ENCODE results near the gene OR9A4.

Gene OR9A4

DNA sequence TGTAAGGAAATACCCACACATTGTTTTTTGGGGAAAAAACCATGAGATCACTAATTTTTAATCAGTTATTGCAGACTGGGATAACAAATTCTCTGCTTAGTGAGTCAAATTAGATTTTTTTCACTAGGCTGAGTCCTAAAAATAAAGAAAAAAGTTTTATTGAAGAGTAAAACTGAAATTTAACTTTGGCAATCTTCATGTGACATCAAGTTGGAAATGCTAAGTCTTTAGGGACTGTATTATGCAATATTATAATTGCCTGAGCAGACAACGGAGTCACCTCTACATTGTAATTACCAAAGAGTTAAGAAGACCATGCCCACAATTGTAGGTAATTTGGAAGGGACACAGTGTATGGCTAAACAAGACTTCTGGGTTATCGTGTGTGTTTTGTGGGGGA is 32.8 kb downstream of the OR9A4 start:
- no peak for DNase-seq

DNA sequence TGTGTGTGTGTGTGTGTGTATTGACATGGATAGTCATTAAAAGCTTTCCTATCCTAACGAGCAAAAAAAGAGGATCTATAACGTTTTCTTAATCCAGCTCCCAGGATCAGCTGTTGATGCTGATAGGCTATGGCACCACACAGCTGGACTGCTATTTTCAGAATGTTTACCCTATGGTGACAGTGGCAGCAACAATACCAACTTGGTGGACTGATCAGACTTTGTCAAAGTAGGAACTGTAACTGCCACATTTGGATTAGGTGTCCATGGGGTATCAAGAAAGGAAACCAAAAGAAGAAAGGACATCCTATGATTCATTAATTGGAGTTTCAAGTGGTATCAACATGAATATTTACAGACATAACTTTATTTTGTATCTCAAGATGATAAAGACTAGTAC is 33.3 kb downstream of the OR9A4 start:
- DNase-seq: no peak

DNA sequence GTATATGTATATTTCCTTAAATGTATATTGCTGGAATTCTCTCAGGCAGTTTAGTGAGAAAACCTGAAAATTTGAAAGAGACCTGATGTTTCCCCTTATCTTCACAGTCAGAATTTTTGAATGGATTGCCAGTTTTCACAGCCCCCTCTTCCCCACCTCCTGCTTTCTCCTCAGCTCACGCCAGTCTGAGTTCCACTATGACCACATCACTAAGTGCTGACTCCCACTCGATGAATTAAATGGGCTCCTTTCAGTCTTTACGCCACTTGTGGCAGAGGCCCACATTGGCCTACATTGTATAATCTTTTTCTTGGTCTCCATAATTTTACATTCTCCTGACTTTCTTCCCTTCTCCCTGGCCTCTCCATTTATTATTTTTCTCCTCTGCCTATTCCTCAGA is 33.7 kb downstream of the OR9A4 start:
- DNase-seq: no peak

DNA sequence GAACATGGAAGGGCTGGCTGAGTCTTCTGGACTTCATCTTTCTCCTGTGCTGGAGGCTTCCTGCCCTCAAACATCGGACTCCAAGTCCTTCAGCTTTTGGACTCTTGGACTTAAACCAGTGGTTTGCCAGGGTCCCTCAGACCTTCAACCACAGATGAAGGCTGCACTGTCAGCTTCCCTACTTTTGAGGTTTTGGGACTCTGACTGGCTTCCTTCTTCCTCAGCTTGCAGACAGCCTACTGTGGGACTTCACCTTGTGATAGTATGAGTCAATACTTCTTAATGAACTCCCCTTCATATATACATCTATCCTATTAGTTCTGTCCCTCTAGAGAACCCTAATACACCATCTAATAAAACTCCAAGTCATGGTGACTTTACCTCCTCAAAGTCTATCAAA is 34.6 kb downstream of the OR9A4 start:
- DNase-seq: no peak

DNA sequence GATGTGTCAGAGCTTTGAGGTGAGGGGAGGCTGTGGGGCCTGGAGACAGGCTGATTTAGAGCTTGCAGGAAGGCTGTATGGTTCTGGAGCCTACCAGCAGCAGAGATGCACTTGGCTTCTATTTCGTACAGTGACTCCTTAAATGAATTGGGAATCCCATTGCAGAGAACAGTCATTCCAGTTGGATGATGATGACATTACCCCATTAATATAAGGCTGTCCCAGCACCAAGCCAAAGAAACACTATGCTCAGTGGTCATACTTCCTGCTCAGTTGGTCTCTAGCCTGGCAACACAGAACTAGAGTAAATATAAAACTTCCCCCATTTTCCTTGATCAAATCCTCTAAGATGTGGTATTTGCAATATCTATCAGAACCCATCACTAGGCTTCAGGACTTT is 36.3 kb downstream of the OR9A4 start:
- no peak for DNase-seq

DNA sequence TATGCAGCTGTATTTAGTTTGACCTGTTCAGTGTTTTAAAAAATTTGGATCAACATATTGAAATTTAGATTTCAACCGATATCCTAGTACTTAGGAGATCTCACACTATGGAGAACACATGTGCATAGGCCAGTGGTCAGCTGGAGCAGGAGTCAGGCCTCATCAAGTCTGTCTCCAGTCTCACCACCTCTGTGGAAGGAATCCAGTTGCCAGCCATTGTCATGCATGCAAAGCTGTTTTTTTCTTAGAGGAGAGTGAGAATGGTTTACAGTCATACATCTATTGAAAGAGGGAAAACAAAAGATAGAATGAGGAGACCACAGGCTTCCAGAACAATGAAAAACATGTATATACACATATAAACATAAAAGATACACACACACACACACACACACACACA is 38.1 kb downstream of the OR9A4 start:
- no peak for DNase-seq

DNA sequence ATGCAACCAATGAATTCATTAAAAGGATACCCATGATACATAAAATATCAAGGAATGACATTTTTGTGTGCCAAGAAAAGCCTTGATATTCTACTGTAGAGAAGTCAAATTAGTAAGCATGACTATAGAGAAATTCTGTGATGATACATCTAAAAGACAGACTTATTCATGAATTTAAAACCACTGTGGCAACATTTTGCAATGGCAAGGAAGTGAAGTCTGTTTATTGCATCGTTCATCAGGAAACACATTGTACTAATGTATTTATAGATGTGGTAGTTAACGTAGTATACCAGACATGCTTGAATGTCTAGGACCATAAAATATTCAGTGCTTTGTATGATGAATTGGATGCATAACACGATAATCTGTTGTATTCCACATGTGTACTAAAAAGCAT is 39.9 kb downstream of the OR9A4 start:
- no peak for DNase-seq

DNA sequence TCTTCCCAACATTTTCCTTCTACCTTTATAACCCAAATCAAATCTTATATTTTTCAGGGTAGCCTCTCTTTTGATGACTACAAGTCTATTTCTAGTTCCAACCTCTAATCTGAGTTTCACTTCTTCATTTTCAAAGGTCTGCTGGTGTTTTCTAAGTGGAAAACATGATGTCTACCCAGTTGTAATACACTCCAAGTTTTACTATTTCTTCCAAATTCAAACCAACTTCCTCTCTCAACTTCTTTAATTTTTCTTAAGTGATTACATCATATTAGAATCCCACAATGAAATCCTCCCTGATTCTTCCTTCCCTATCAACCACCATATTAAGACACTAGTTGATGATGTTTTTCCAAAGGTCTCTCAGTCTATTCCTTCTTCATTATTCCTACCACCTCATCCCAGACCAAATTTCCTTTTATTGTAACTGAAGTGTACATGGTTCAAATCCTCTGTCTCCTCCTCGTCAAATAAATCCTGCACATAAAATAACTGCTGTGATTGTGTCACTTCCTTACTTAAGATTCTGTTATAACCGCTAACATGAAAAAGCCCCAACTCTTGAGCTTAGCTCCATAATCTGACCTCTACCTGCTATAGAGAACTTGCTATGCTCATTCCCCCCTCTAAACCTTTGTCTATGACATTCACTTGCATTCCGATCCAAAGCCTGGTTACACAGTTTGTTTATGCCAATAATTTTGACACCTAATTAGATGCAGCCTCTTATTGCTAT is 44.7 kb downstream of the OR9A4 start:
- DNase-seq: no peak

Data from NCI-H1105 treated with DMSO at 0.1 percent for 48 hours (cell line).